Memory B cell (primary cell): Measurements from ENCODE around the gene ARSK.

Source experiments
- ATAC-seq: fragments of 150-1000 bp; cut with Tn5 transposase; 2 replicates; pipeline ENCODE4 v1.10.0; 2021; ENCODE audit warnings: low read depth, mild to moderate bottlenecking, moderate library complexity
- DNase-seq, 2 donors: peaks; one replicate each; pipeline ENCODE4 v3.0.0; 2022; ENCODE audit warnings: low spot score in 2 of 2
- H3K27ac Mint-ChIP-seq: one replicate; pipeline ENCODE4 v1.8.0; 2022; ENCODE audit warnings: mild to moderate bottlenecking, moderate library complexity, mixed read lengths
- H3K27me3 Mint-ChIP-seq: one replicate; pipeline ENCODE4 v1.8.0; 2022; ENCODE audit warnings: mixed read lengths
- H3K36me3 Mint-ChIP-seq: one replicate; pipeline ENCODE4 v1.8.0; 2022; ENCODE audit warnings: mild to moderate bottlenecking, mixed read lengths
- H3K4me1 Mint-ChIP-seq: one replicate; pipeline ENCODE4 v1.8.0; 2022; ENCODE audit warnings: mixed read lengths
- H3K4me3 Mint-ChIP-seq: one replicate; pipeline ENCODE4 v1.8.0; 2022; ENCODE audit warnings: mild to moderate bottlenecking, moderate library complexity, mixed read lengths
- H3K9me3 Mint-ChIP-seq: one replicate; pipeline ENCODE4 v1.8.0; 2022; ENCODE audit warnings: mixed read lengths

Gene ARSK, protein sequence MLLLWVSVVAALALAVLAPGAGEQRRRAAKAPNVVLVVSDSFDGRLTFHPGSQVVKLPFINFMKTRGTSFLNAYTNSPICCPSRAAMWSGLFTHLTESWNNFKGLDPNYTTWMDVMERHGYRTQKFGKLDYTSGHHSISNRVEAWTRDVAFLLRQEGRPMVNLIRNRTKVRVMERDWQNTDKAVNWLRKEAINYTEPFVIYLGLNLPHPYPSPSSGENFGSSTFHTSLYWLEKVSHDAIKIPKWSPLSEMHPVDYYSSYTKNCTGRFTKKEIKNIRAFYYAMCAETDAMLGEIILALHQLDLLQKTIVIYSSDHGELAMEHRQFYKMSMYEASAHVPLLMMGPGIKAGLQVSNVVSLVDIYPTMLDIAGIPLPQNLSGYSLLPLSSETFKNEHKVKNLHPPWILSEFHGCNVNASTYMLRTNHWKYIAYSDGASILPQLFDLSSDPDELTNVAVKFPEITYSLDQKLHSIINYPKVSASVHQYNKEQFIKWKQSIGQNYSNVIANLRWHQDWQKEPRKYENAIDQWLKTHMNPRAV

DNA sequence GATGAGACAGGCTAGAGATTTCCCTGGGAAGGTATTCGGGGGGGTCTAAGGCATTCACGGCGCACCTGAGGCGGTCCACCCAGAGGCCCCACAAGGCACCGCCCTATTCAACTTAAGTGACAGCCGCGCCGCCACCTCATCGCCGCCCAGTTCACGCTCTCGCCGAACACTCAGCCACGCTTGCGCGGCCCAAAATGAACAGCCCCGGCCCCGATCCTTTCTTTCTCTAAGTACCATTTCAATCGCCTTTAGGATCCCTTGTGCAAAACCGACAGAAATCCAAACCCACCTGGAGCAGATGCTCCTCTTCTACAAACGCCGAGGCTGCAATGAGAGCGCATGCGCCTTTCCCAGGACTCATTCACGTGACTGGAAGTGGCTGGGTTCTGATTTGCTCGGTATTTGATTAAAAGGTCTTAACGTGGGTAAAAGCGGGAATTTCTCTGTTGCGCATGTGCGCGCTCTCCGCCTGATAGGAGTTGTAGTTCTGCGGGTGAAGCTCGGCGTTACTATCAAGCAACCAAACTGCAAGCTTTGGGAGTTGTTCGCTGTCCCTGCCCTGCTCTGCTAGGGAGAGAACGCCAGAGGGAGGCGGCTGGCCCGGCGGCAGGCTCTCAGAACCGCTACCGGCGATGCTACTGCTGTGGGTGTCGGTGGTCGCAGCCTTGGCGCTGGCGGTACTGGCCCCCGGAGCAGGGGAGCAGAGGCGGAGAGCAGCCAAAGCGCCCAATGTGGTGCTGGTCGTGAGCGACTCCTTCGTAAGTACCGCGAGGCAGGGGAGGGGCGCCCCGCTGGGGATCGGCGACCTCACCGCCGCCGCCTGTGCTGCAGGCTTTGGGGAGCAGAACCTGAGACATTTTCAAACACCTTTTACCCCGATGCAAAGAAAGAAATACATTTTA is at the start of gene ARSK, which contains the start of gene SKIC3:
Gene ARSK (plus strand): TSS at position 455 of the 902 bp plus-strand sequence. CDS start 178 bp downstream, at position 633.
Gene SKIC3 (minus strand): TSS at position 331 of the 902 bp plus-strand sequence. CDS start 7,827 bp downstream, outside the sequence.
- H3K27ac Mint-ChIP-seq = peak within 1 kb of the TSS; percentile 95
- DNase-seq = peak; percentile 89 to 92
- peak; percentile 84 for ATAC-seq
- peaks cover 27% of the 10 kb centered on the region for H3K4me1 Mint-ChIP-seq
- H3K9me3 Mint-ChIP-seq = no peaks in the 10 kb centered on the region
- peak within 1 kb of the TSS; percentile 100 for H3K4me3 Mint-ChIP-seq
- H3K36me3 Mint-ChIP-seq = peaks cover 6% of the 10 kb centered on the region
- no peaks in the 10 kb centered on the region for H3K27me3 Mint-ChIP-seq

DNA sequence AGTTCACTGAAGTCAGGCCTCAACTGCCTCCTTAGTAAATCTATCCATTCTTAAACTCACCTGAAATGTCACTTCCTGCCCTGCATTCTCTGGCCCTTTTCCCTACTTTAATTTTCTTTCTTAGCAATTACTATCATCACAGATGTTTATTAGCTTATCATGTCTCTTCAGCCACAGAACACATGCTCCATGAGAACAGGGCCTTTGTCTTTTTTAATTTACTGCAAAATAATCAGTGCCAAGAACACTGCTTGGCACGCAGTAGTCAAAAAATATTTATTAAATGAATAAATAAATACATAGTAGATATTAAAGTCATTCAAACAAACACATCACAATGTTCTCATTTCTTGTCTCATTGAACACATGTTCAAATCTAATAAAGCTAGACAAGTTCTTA is 46.4 kb upstream of the ARSK start:
- Mint-ChIP-seq H3K36me3 (peaks cover 40% of the 10 kb centered on the region), H3K27me3 (no peaks in the 10 kb centered on the region), H3K4me3 (no peak overlapping the region), H3K4me1 (no peaks in the 10 kb centered on the region), H3K9me3 (no peaks in the 10 kb centered on the region), H3K27ac (no peak overlapping the region)
- no peak for ATAC-seq
- no peak for DNase-seq

DNA sequence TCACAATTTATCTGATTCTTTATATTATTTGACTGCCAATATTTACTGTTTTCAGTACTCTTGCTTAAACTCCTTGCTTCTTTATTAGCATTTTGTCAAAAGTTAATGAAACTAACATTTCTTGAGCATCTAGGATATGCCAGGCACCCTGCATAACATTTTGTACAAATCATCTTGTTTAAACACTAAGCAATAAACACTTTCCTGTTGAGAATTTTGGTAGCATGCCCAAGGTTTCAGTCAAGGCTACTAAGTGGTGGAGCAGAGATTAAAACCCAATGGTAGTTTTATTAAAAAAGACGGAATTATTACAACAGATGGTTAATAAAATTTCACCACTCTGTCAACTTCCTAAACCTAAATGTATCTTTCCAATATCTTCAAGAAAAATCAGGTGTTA is 43.3 kb upstream of the ARSK start:
- no peaks in the 10 kb centered on the region for H3K4me1 Mint-ChIP-seq
- no peaks in the 10 kb centered on the region for H3K27me3 Mint-ChIP-seq
- H3K4me3 Mint-ChIP-seq = no peak overlapping the region
- H3K27ac Mint-ChIP-seq = no peak overlapping the region
- ATAC-seq (no peak), DNase-seq (no peak)
- H3K36me3 Mint-ChIP-seq = peaks cover 40% of the 10 kb centered on the region
- H3K9me3 Mint-ChIP-seq = no peaks in the 10 kb centered on the region

DNA sequence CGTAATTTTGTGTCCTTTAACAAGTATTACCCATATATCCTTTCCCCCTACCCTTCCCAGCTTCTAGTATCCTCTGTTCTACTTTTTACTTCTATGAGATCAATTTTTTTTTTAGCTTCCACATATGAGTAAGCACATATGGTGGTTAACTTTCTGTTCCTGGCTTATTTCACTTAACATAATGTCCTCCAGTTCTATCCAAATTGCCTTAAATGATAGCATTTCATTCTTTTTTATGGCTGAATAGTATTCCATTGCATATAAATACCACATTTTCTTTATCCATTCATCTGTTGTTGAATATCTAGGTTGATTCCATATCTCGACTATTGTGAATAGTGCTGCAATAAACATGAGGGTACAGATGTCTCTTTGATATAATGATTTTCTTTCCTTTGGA is 36.5 kb upstream of the ARSK start:
- Mint-ChIP-seq H3K27me3 (no peaks in the 10 kb centered on the region), H3K9me3 (peaks cover 2% of the 10 kb centered on the region), H3K4me1 (no peaks in the 10 kb centered on the region), H3K4me3 (no peak overlapping the region), H3K36me3 (peaks cover 28% of the 10 kb centered on the region), H3K27ac (no peak overlapping the region)
- ATAC-seq (no peak), DNase-seq (no peak)

DNA sequence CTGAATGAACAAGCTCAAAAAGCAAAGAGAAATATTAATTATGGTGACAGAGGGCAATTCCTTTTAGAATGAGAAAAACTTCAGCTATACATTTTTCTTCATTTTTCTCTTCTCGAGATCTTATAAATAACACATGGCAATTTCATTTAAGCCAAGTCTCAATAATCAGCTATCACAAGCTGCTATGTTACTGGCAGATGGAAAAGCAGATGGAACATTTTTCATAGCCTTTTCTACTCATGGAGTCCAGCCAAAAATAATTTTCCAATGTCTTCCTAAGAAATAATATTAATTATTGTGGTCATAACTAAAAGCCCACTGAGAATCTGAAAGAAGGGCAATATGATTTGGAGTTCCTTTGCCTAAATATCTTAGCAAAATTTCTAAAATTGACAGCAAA is 35.8 kb upstream of the ARSK start:
- Mint-ChIP-seq H3K9me3 (peaks cover 2% of the 10 kb centered on the region), H3K27ac (no peak overlapping the region)
- DNase-seq = no peak

DNA sequence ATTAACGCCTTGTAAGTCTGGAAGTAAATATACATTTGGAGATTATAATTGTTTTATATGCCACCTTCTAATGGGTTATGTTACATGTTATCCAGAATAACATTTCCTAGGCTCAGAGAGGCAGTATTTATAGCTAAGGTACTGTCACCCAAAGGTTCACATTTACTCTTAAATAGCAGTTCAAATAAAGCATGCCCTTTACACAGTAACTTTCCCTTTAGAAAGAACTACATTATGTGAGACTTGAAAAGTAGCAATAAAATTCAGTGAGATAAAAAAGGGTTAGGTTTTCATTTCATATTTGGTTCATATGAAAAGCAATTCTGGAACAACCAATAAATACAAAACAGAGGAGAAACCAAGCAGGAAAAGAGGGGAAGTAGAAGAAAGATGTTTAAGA is 35.2 kb upstream of the ARSK start:
- peaks cover 28% of the 10 kb centered on the region for H3K36me3 Mint-ChIP-seq
- peaks cover 2% of the 10 kb centered on the region for H3K9me3 Mint-ChIP-seq
- no peaks in the 10 kb centered on the region for H3K27me3 Mint-ChIP-seq
- H3K4me3 Mint-ChIP-seq = no peak overlapping the region
- no peak for DNase-seq
- ATAC-seq = no peak
- no peak overlapping the region for H3K27ac Mint-ChIP-seq
- no peaks in the 10 kb centered on the region for H3K4me1 Mint-ChIP-seq

More for the DNA sequence above, 35.8 kb upstream of the ARSK start:
- no peaks in the 10 kb centered on the region for H3K27me3 Mint-ChIP-seq
- H3K36me3 Mint-ChIP-seq = peaks cover 26% of the 10 kb centered on the region
- H3K4me1 Mint-ChIP-seq = no peaks in the 10 kb centered on the region
- H3K4me3 Mint-ChIP-seq = no peak overlapping the region
- no peak for ATAC-seq

DNA sequence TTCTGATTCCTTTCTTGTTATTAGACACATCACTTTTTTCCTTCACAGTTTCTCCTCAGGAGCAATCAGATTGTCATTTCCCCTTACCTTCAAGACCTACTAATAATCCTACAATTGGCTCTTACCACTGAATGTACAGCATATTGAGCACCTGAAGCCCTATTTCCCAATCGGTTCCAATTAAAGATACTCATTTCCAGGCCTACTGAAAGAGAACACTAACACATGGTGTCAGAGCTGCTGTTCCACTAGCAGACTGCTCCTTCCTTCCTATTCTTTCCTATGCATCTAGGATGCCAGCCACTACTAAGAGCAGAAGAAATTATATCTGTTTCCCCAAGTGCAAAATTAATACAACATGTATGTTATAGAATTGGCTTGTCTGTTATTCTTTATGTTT is 34.7 kb upstream of the ARSK start:
- H3K9me3 Mint-ChIP-seq = peaks cover 2% of the 10 kb centered on the region
- peaks cover 25% of the 10 kb centered on the region for H3K36me3 Mint-ChIP-seq
- ATAC-seq (no peak), DNase-seq (no peak)
- no peak overlapping the region for H3K4me3 Mint-ChIP-seq
- no peak overlapping the region for H3K27ac Mint-ChIP-seq
- no peaks in the 10 kb centered on the region for H3K27me3 Mint-ChIP-seq
- no peaks in the 10 kb centered on the region for H3K4me1 Mint-ChIP-seq

DNA sequence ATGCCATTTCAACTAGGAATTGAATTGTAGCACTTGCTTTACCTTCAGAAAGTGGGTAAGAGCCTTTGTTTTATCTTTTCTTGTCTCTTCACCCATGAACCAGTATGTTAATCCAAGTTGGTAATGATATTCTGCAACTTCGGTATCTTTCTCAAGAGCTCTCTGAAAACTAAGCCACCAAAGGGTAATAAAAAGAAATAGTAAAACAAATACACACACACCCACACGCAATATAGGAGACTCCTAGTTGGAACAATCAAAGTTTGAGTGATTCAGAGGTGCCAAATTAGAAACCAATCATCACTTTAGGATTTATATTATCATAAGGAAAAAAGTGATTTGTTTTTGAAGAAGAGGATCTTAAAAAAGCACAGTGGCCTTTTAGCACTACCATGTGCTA is 30.5 kb upstream of the ARSK start:
- no peak overlapping the region for H3K4me3 Mint-ChIP-seq
- H3K4me1 Mint-ChIP-seq = peaks cover 2% of the 10 kb centered on the region
- DNase-seq (no peak), ATAC-seq (no peak)
- no peak overlapping the region for H3K27ac Mint-ChIP-seq
- peaks cover 31% of the 10 kb centered on the region for H3K36me3 Mint-ChIP-seq
- H3K27me3 Mint-ChIP-seq = no peaks in the 10 kb centered on the region
- H3K9me3 Mint-ChIP-seq = no peaks in the 10 kb centered on the region

DNA sequence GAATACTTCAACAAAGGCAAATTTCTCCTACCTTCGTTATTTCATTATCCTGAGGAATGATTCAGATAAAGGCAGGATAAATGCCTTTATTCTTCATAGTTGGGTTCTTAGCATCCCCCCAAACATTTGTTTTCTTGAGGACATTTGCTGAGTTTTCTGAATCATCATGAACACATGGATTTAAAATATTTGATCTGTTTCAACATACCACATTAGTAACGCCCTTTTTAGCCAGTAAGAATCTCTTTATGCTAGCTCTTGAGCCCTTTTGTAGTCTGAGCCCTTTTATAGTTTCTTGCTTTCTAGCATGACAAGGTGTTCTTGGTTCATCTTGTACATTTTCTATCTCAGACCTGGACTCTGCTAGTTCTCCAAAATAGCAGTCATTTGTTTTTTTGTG is 28.0 kb upstream of the ARSK start:
- H3K4me1 Mint-ChIP-seq = peaks cover 2% of the 10 kb centered on the region
- no peaks in the 10 kb centered on the region for H3K9me3 Mint-ChIP-seq
- no peak overlapping the region for H3K4me3 Mint-ChIP-seq
- DNase-seq = no peak
- H3K27ac Mint-ChIP-seq = no peak overlapping the region
- peaks cover 27% of the 10 kb centered on the region for H3K36me3 Mint-ChIP-seq
- no peaks in the 10 kb centered on the region for H3K27me3 Mint-ChIP-seq
- no peak for ATAC-seq

DNA sequence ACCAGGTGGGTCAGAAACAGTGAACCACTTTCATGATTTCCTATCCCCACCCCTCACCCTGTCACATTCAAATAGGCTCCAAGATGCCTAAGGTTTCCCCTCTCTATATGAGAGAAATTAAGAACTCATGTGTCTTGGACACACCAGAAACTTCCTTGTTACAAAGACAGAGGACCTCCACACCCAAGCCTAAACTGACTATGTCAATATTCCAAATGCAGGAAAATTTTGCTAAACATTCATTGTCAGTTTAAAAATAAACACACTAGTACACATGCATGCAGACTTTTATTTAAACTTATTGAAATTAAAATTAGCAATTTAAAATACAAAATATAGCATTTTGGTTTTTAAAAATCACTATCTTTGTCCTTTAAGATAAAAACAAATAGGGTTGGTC is 26.3 kb upstream of the ARSK start:
- peaks cover 2% of the 10 kb centered on the region for H3K4me1 Mint-ChIP-seq
- H3K27ac Mint-ChIP-seq = no peak overlapping the region
- no peak for ATAC-seq
- H3K36me3 Mint-ChIP-seq = peaks cover 28% of the 10 kb centered on the region
- no peak for DNase-seq
- no peak overlapping the region for H3K4me3 Mint-ChIP-seq
- no peaks in the 10 kb centered on the region for H3K27me3 Mint-ChIP-seq
- H3K9me3 Mint-ChIP-seq = no peaks in the 10 kb centered on the region

DNA sequence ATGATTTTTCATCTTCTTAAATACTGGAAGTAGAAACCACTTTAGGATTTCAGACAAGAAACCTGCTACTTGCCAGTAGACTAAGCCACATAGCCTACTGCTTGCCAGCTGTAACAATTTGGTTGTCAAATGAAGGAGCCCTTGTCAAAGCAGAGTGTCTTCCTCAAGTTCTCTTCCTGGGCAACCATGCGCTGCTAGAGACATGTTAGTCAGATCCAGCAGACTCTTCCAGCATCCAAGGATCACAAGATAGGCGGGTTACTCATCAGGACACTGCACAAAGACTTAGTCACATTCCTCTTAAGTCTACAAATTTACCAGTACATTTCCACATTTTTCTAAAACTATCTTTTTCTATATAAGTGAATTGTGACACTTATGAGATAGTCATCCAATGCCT is 24.5 kb upstream of the ARSK start:
- peaks cover 36% of the 10 kb centered on the region for H3K36me3 Mint-ChIP-seq
- no peaks in the 10 kb centered on the region for H3K9me3 Mint-ChIP-seq
- peaks cover 2% of the 10 kb centered on the region for H3K4me1 Mint-ChIP-seq
- ATAC-seq (no peak), DNase-seq (no peak)
- no peak overlapping the region for H3K27ac Mint-ChIP-seq
- no peaks in the 10 kb centered on the region for H3K27me3 Mint-ChIP-seq
- H3K4me3 Mint-ChIP-seq = no peak overlapping the region

DNA sequence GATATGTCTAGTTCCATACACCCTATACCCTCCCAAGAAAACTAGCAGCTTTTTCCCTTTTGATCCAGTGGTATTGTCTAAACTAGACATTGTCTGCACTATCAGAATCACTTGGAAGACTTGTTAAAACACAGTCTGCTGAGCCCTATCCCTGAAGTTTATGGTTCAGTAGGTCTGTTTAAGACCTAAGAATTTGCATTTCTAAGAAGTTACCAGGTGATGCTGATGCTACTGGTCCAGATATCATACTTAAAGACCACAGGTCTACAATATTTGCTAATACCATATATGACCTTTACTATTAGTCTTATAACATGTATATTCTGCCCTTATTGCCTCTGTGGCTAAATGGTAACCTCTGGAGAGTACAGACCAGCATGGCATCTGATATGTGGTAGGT is 23.4 kb upstream of the ARSK start:
- no peaks in the 10 kb centered on the region for H3K27me3 Mint-ChIP-seq
- no peak for DNase-seq
- H3K4me3 Mint-ChIP-seq = no peak overlapping the region
- H3K36me3 Mint-ChIP-seq = peaks cover 32% of the 10 kb centered on the region
- peak; percentile 27 for ATAC-seq
- H3K4me1 Mint-ChIP-seq = peaks cover 2% of the 10 kb centered on the region
- no peaks in the 10 kb centered on the region for H3K9me3 Mint-ChIP-seq
- peak overlapping the region; percentile 28 for H3K27ac Mint-ChIP-seq

DNA sequence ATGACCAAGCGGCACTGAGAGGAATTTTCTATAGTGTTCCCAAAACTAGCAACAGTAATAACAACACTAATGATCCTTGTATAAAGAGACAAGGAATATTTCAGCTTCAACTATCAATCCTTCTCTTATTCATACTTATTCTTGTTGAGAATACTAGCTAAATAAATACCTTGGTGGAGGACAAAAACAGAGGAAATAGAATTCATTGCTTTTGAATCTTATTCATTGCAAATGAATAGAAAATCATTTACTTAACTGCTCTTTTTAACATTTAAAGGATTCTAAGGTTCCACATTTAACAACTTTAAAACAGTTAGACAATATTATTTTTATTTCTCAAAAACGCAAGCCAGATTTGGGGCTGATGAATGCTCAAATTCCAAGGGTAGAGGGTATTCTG is 22.5 kb upstream of the ARSK start:
- Mint-ChIP-seq H3K36me3 (peaks cover 35% of the 10 kb centered on the region), H3K9me3 (no peaks in the 10 kb centered on the region), H3K27me3 (no peaks in the 10 kb centered on the region), H3K4me3 (no peak overlapping the region), H3K27ac (no peak overlapping the region), H3K4me1 (peaks cover 2% of the 10 kb centered on the region)
- no peak for ATAC-seq
- DNase-seq = no peak

DNA sequence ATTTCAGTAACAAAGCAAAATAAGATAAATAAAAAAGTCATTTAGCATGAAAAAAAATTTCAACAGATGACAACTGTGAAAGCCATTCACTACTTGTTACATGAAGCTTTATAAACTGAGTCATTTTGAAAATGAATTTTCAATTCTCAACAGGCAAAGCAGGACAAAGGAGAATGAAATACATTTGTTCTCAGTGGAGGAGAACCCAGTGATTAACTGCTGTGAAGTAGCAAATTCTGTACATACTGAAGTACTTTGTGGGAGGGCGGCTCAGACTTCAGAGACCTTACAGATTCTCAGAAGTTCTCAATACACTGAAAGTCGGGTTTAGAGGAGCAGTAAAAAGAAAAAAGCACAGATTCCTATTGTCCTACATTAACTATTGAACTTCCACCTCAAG is 21.8 kb upstream of the ARSK start:
- Mint-ChIP-seq H3K27me3 (no peaks in the 10 kb centered on the region), H3K27ac (no peak overlapping the region), H3K4me3 (no peak overlapping the region), H3K36me3 (peaks cover 35% of the 10 kb centered on the region), H3K9me3 (no peaks in the 10 kb centered on the region), H3K4me1 (peaks cover 2% of the 10 kb centered on the region)
- DNase-seq (no peak), ATAC-seq (no peak)
